K562 (cell line): ENCODE results near the gene RHOV. TPM values are rescaled to one million over a fixed set of nuclear protein-coding genes. Genes with fewer than 3 reads are reported as not detected.

ENCODE experiments used
- BCL6 ChIP-seq: fragments of 250-450 bp; sonication (Bioruptor Pico); IDR thresholded peaks from 2 replicates; pipeline ENCODE4 v1.4.0; 2020
- BHLHE40 ChIP-seq: IDR thresholded peaks from 2 replicates; pipeline ENCODE4 v1.6.1; 2011; ENCODE audit warnings: low read length, improper control_type of control experiment
- C11orf30 ChIP-seq: fragments of 450-650 bp; IDR thresholded peaks from 2 replicates; pipeline ENCODE4 v1.6.1; 2016; ENCODE audit warnings: low read depth, mild to moderate bottlenecking
- EZH2 ChIP-seq: IDR thresholded peaks from 2 replicates; pipeline ENCODE4 v1.6.1; 2012; ENCODE audit warnings: low read depth, mild to moderate bottlenecking, inconsistent platforms, low read length, borderline replicate concordance
- FIP1L1 ChIP-seq: fragments of 200-400 bp; formaldehyde crosslinking; IDR thresholded peaks from 2 replicates; pipeline ENCODE4 v1.6.1; 2018; ENCODE audit warnings: mild to moderate bottlenecking, low read depth, low read length; ENCODE audit not compliant: poor library complexity, severe bottlenecking
- GABPA ChIP-seq: fragments of 200-800 bp; sonication (Bioruptor generic); conservative IDR thresholded peaks from 2 replicates; pipeline ENCODE4 v1.6.1; 2016; ENCODE audit warnings: low read depth, missing genetic modification characterization, missing compliant biosample characterization
- ILK ChIP-seq: fragments of 450-650 bp; IDR thresholded peaks from 2 replicates; pipeline ENCODE4 v1.6.1; 2016; ENCODE audit warnings: missing genetic modification characterization, low read depth, mild to moderate bottlenecking, missing compliant biosample characterization, moderate library complexity, borderline replicate concordance
- KAT7 ChIP-seq: sonication (generic); formaldehyde crosslinking; IDR thresholded peaks from 2 replicates; pipeline ENCODE4 v1.8.0; 2022; ENCODE audit warnings: missing genetic modification reagents, mild to moderate bottlenecking, borderline replicate concordance
- KLF1 ChIP-seq: fragments of 450-650 bp; IDR thresholded peaks from 2 replicates; pipeline ENCODE4 v1.6.1; 2016; ENCODE audit warnings: missing genetic modification characterization, missing compliant biosample characterization
- NCOA4 ChIP-seq: fragments of 450-650 bp; IDR thresholded peaks from 2 replicates; pipeline ENCODE4 v1.6.1; 2018; ENCODE audit warnings: mild to moderate bottlenecking; ENCODE audit not compliant: partially characterized antibody
- NRF1 ChIP-seq, 2 experiments: fragments of 450-650 bp; IDR thresholded peaks in 1 of 2; conservative IDR thresholded peaks in 1 of 2; 2 replicates each; pipeline ENCODE4 v1.6.1; 2014; ENCODE audit warnings: mild to moderate bottlenecking in 2 of 2
- POU5F1 ChIP-seq: fragments of 150-350 bp; IDR thresholded peaks from 2 replicates; pipeline ENCODE4 v1.6.1; 2014; ENCODE audit warnings: borderline replicate concordance, low read length, low read depth, mild to moderate bottlenecking; ENCODE audit not compliant: partially characterized antibody
- SMAD3 ChIP-seq: fragments of 450-650 bp; formaldehyde crosslinking; conservative IDR thresholded peaks from 2 replicates; pipeline ENCODE4 v1.4.0; 2020; ENCODE audit warnings: mild to moderate bottlenecking
- SMAD4 ChIP-seq: fragments of 250-450 bp; sonication (Bioruptor Pico); conservative IDR thresholded peaks from 2 replicates; pipeline ENCODE4 v1.8.0; 2021; ENCODE audit warnings: inconsistent platforms, mild to moderate bottlenecking, moderate library complexity
- SMC3 ChIP-seq: conservative IDR thresholded peaks from 2 replicates; pipeline ENCODE4 v1.6.1; 2011; ENCODE audit warnings: low read depth, low read length, improper control_type of control experiment; ENCODE audit not compliant: insufficient read depth
- U2AF1 ChIP-seq: fragments of 200-400 bp; formaldehyde crosslinking; optimal IDR thresholded peaks from 2 replicates; pipeline ENCODE3; 2017; ENCODE audit warnings: mild to moderate bottlenecking, low read depth, low read length, moderate library complexity
- ZFP36 ChIP-seq: fragments of 150-350 bp; IDR thresholded peaks from 2 replicates; pipeline ENCODE4 v1.6.1; 2018; ENCODE audit warnings: low read length, low read depth; ENCODE audit not compliant: partially characterized antibody
- ZKSCAN1 ChIP-seq: fragments of 150-350 bp; IDR thresholded peaks from 2 replicates; pipeline ENCODE4 v1.6.1; 2016; ENCODE audit warnings: low read depth, low read length
- ZNF121 ChIP-seq: sonication (generic); formaldehyde crosslinking; conservative IDR thresholded peaks from 2 replicates; pipeline ENCODE4 v1.8.0; 2022; ENCODE audit warnings: missing genetic modification reagents
- ZNF263 ChIP-seq: sonication (generic); formaldehyde crosslinking; IDR thresholded peaks from 2 replicates; pipeline ENCODE4 v1.8.0; 2022; ENCODE audit warnings: mild to moderate bottlenecking, missing genetic modification reagents, borderline replicate concordance
- ZNF780A ChIP-seq: fragments of 250-450 bp; sonication (Bioruptor Pico); IDR thresholded peaks from 2 replicates; pipeline ENCODE4 v1.5.0; 2021; ENCODE audit warnings: mild to moderate bottlenecking
- ZZZ3 ChIP-seq: fragments of 450-650 bp; IDR thresholded peaks from 2 replicates; pipeline ENCODE4 v1.6.1; 2016; ENCODE audit warnings: antibody characterized with exemption, mild to moderate bottlenecking, moderate library complexity
- polyA plus RNA-seq, 8 experiments: library from polyadenylated mRNA; depleted of rRNA in 4 of 8; stranded (reverse) in 5 of 8; unstranded in 3 of 8; fragments of >200 nt; fragmentation: Nextera tagmentation in 2 of 8; fragmentation: Illumina TruSeq in 1 of 8; extraction: Ambion mirVana in 2 of 8; extraction: Trizol in 1 of 8; gene quantifications; 2 replicates each; pipeline versions ENCODE4 v1.2.1 to v1.2.3, GENCODE V29; 2011 to 2014; ENCODE audit warnings: inconsistent platforms in 1 of 8, missing spikeins in 1 of 8
- total RNA-seq, 7 experiments: library from RNA; depleted of rRNA in 6 of 7; stranded (reverse); fragments of >200 nt in 6 of 7; fragmentation: Illumina TruSeq in 2 of 7; extraction: Trizol in 2 of 7; gene quantifications; 2 replicates each; pipeline versions ENCODE4 v1.2.1 to v1.2.3, GENCODE V29; 2011 to 2021; ENCODE audit warnings: low replicate concordance in 1 of 7
- TF ChIP-seq, protein P1 (sequence below): IDR thresholded peaks from 2 replicates; pipeline ENCODE4 v1.6.1; 2011; ENCODE audit not compliant: insufficient read length; ENCODE audit errors: extremely low read depth
- TF ChIP-seq, protein P2 (sequence below): IDR thresholded peaks from 3 replicates; pipeline ENCODE4 v1.6.1; 2011; ENCODE audit warnings: borderline replicate concordance, mild to moderate bottlenecking; ENCODE audit not compliant: insufficient read length, insufficient read depth
- TF ChIP-seq, protein P3 (sequence below): conservative IDR thresholded peaks from 2 replicates; pipeline ENCODE4 v1.6.1; 2011; ENCODE audit warnings: low read depth, mild to moderate bottlenecking, low read length; ENCODE audit not compliant: control insufficient read depth

RHOV gene
- total and polyA plus RNA-seq, 9 of the 15 experiments (the other 6 are each of a cell fraction or from before 2014, with no cell fraction given) = 0.08 to 2.0 (median 1.1) TPM

DNA sequence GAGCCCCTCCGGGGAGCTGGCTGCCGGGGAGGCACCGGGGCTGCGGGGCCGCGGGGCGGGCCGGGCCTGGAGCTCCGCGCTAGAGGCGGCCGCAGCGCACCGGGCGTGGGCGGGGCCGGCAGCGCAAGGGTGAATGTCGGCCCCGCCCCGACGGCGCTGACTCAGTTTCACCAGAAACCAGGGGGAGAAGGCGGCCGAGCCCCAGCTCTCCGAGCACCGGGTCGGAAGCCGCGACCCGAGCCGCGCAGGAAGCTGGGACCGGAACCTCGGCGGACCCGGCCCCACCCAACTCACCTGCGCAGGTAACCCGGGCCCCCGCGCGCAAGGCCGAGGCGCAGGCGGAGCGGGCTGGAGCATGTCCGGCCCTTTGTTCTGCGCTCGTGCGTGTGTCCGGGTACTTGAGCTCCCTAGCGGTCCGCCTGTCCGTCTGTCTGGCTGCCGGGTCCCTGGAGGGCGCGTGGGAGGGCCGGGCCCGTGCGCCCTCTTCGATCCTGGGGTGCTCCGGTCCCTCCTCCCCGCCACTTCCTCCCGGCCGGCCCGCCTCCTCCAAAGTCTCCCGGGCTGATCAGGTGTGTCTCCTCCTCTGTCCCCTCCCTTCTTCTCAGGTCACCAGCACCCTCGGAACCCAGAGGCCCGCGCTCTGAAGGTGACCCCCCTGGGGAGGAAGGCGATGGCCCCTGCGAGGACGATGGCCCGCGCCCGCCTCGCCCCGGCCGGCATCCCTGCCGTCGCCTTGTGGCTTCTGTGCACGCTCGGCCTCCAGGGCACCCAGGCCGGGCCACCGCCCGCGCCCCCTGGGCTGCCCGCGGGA is 29.9 kb downstream of the RHOV start, which contains the start of gene SPINT1 (continued):
- TF ChIP-seq KAT7 (CRISPR knock-in tag) = no peak
- no peak for TF ChIP-seq EZH2
- TF ChIP-seq ZNF780A (CRISPR knock-in tag) = no peak
- TF ChIP-seq U2AF1 = no peak
- TF ChIP-seq GABPA (tag) = no peak
- no peak for TF ChIP-seq SMAD4 (CRISPR knock-in tag)
- no peak for TF ChIP-seq ZZZ3
- no peak for TF ChIP-seq ZNF121
- no peak for TF ChIP-seq SMC3
- TF ChIP-seq, protein P1, sequence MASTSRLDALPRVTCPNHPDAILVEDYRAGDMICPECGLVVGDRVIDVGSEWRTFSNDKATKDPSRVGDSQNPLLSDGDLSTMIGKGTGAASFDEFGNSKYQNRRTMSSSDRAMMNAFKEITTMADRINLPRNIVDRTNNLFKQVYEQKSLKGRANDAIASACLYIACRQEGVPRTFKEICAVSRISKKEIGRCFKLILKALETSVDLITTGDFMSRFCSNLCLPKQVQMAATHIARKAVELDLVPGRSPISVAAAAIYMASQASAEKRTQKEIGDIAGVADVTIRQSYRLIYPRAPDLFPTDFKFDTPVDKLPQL = no peak
- TF ChIP-seq ZFP36 = no peak
- TF ChIP-seq ZNF263 = peak; percentile 98
- no peak for TF ChIP-seq ZKSCAN1
- TF ChIP-seq, protein P2, sequence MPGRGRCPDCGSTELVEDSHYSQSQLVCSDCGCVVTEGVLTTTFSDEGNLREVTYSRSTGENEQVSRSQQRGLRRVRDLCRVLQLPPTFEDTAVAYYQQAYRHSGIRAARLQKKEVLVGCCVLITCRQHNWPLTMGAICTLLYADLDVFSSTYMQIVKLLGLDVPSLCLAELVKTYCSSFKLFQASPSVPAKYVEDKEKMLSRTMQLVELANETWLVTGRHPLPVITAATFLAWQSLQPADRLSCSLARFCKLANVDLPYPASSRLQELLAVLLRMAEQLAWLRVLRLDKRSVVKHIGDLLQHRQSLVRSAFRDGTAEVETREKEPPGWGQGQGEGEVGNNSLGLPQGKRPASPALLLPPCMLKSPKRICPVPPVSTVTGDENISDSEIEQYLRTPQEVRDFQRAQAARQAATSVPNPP = no peak
- no peak for TF ChIP-seq SMAD3 (CRISPR knock-in tag)
- TF ChIP-seq POU5F1 = no peak
- TF ChIP-seq BCL6 (CRISPR knock-in tag) = no peak
- no peak for TF ChIP-seq ILK
- no peak for TF ChIP-seq KLF1 (tag)
- TF ChIP-seq NCOA4 = no peak
- no peak for TF ChIP-seq BHLHE40
- TF ChIP-seq, protein P3, sequence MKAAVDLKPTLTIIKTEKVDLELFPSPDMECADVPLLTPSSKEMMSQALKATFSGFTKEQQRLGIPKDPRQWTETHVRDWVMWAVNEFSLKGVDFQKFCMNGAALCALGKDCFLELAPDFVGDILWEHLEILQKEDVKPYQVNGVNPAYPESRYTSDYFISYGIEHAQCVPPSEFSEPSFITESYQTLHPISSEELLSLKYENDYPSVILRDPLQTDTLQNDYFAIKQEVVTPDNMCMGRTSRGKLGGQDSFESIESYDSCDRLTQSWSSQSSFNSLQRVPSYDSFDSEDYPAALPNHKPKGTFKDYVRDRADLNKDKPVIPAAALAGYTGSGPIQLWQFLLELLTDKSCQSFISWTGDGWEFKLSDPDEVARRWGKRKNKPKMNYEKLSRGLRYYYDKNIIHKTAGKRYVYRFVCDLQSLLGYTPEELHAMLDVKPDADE = no peak
- no peak for TF ChIP-seq C11orf30
- TF ChIP-seq NRF1 (conservative IDR thresholded peaks at IDR 0.05 in 1 of 2, IDR thresholded peaks at IDR 0.05 in 1 of 2) = peak; percentile 73 to 78
- peak; percentile 36 for TF ChIP-seq FIP1L1
